ENCODE measurements around the gene ZNF239.
"Not testable (repeated sequence)": the region's sequence is repeated elsewhere in the genome, so short reads cannot be mapped to it uniquely, and the experiment has no call there.

The ZNF239 gene

GRCh38 chr10:43576580-43576979 is 2.2 kb upstream of the ZNF239 start:
- H3K4me3 ChIP-seq (ENCODE audit: low read depth, low read length): no peak overlapping the region
- no peak for TF ChIP-seq CTCF (IDR thresholded peaks at IDR 0.05; ENCODE audit: low read depth, low read length, missing control alignments)
- DNase-seq (ENCODE audit: low read depth): no peak

- no peak for TF ChIP-seq CTCF (IDR thresholded peaks at IDR 0.05; ENCODE audit: low read depth, low read length, missing control alignments)
- H3K4me3 ChIP-seq (ENCODE audit: low read depth, low read length): no peak overlapping the region
- no peak for DNase-seq (ENCODE audit: low read depth)
Measured at GRCh38 chr10:43576062-43576461, 1.6 kb upstream of the ZNF239 start.

GRCh38 chr10:43574906-43575305 is 490 bp upstream of the ZNF239 start:
- H3K4me3 ChIP-seq (ENCODE audit: low read depth, low read length): peak overlapping the region; percentile 54; the same call in 1 of the 2 replicates
- no peak for TF ChIP-seq CTCF (IDR thresholded peaks at IDR 0.05; ENCODE audit: low read depth, low read length, missing control alignments)
- no peak for DNase-seq (ENCODE audit: low read depth)

- H3K4me3 ChIP-seq (ENCODE audit: low read depth, low read length): no peak overlapping the region; the same call in 1 of the 2 replicates
- DNase-seq (ENCODE audit: low read depth): no peak
- no peak for TF ChIP-seq CTCF (IDR thresholded peaks at IDR 0.05; ENCODE audit: low read depth, low read length, missing control alignments)
Measured at GRCh38 chr10:43573250-43574000, 991 bp downstream of the ZNF239 start.

- H3K4me3 ChIP-seq (ENCODE audit: low read depth, low read length): no peak overlapping the region
- DNase-seq (ENCODE audit: low read depth): no peak
- no peak for TF ChIP-seq CTCF (IDR thresholded peaks at IDR 0.05; ENCODE audit: low read depth, low read length, missing control alignments)
Measured at GRCh38 chr10:43570971-43571370, 3.4 kb downstream of the ZNF239 start.

GRCh38 chr10:43569681-43570080 is 4.7 kb downstream of the ZNF239 start:
- TF ChIP-seq CTCF (IDR thresholded peaks at IDR 0.05; ENCODE audit: low read depth, low read length, missing control alignments): no peak

GRCh38 chr10:43557214-43557613 is 17.2 kb downstream of the ZNF239 start:
- TF ChIP-seq CTCF (IDR thresholded peaks at IDR 0.05; ENCODE audit: low read depth, low read length, missing control alignments): no peak
- no peak overlapping the region for H3K4me3 ChIP-seq (ENCODE audit: low read depth, low read length)
- no peak for DNase-seq (ENCODE audit: low read depth)

More at GRCh38 chr10:43569681-43570080, 4.7 kb downstream of the ZNF239 start:
- no peak for DNase-seq (ENCODE audit: low read depth)
- no peak overlapping the region for H3K4me3 ChIP-seq (ENCODE audit: low read depth, low read length)

GRCh38 chr10:43543746-43544145 is 30.7 kb downstream of the ZNF239 start:
- H3K4me3 ChIP-seq (ENCODE audit: low read depth, low read length); DNase-seq (ENCODE audit: low read depth): not testable (repeated sequence)
